Measurements from ENCODE around the gene SURF2.

DNA sequence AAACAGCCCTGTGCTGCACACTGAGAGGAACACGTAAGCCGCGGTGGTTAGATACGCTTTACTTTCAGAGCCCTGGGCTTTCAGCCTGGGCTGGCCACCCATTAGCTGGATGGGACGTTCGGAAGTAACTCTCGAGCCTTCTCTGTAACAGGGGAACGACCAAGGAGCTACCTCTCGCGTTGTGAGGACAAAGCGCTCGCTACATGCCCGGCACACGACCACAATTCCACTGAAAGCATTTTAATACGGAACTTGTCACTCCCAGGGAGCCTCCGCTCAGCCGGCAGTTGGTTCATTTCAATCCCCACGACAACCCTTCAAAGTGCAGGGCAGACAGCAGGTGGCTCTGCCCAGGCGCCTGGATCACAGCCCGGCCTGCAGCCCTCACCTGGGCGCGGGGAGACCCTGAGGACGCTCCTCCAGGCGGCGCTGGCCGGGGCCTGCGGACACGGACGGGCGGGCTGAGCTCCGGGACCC lies 431 bp upstream of the SURF2 start:
- TF ChIP-seq POLR2AphosphoS5 (IDR thresholded peaks at IDR 0.05; ENCODE audit: low read depth) = no peak
- no peak for TF ChIP-seq CREB1 (CRISPR knock-in tag; IDR thresholded peaks at IDR 0.05; ENCODE audit: low read depth)
